ENCODE data around the gene TMEM61.
A peak's percentile ranks its signal among the peaks of the same experiment; 100 is the strongest.

The TMEM61 gene

DNA sequence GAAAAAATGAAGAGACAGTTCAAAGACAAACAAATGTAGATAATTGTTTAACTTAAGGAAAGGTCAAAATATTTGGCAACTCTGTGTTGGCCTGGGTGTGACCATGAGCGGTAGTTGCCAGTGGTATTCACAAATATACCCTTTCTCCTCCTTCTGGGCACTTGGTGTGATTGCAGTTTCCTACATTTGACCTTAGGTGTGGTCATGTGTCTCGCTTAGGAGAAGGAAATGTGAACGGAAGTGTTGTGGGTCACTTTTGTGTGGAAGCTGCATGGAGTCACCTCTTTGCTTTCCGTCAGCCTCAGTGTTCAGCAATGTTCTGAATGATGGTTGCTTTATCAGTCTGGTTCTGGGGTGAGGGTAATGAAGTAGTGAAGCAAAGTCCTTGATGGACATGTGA lies 55.5 kb downstream of the TMEM61 start:
- TF ChIP-seq, protein P1, sequence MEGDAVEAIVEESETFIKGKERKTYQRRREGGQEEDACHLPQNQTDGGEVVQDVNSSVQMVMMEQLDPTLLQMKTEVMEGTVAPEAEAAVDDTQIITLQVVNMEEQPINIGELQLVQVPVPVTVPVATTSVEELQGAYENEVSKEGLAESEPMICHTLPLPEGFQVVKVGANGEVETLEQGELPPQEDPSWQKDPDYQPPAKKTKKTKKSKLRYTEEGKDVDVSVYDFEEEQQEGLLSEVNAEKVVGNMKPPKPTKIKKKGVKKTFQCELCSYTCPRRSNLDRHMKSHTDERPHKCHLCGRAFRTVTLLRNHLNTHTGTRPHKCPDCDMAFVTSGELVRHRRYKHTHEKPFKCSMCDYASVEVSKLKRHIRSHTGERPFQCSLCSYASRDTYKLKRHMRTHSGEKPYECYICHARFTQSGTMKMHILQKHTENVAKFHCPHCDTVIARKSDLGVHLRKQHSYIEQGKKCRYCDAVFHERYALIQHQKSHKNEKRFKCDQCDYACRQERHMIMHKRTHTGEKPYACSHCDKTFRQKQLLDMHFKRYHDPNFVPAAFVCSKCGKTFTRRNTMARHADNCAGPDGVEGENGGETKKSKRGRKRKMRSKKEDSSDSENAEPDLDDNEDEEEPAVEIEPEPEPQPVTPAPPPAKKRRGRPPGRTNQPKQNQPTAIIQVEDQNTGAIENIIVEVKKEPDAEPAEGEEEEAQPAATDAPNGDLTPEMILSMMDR (IDR thresholded peaks at IDR 0.05; ENCODE audit: low read depth, low read length): no peak
- no peak overlapping the region for H3K4me3 ChIP-seq (replicated peaks in 1 of 2; ENCODE audit: low read depth in 2 of 2, low read length in 2 of 2)
- no peak for DNase-seq (ENCODE audit: low read depth in 2 of 2)

DNA sequence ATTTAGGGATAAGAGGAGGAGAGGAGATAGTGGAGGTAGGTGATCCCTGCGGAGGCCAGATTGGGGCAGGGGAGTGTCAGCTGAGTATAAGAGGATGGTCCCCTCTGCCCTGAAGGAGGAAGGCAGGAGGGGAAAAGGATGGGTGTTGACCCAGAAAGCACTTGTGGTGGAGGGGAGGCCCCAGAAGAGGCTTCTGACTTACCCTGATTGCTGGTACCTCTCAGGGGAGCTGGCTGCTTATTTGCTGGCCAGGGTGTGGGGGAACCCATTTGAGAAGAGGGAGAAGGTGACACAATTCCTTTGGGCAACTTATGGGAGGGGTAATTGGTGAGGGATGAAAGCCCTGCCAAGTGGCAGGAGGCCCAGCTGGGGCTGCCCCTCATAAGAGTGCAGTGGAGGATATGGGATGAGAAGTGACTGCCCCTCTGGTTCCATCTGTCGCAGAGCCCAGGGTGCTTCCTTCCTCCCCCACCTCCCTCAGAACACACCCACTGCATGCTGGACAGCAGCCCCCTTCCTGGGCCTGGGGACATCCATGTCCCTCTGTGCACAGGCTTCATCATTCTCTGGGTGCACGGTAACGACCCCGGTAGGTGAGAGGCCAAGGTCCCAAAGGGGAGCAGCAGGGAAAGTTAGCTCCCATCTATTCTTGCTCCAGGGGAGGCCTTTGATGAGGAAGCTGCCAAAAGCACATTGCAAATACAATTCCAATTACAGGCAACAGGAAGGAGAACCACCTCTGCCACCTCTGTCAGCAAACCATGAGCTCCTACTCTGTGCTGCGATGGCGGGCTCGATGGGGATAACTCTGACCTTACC lies 57.5 kb downstream of the TMEM61 start:
- H3K4me3 ChIP-seq (replicated peaks in 1 of 2; ENCODE audit: low read depth in 2 of 2, low read length in 2 of 2): no peak overlapping the region
- no peak for DNase-seq (ENCODE audit: low read depth in 2 of 2)
- TF ChIP-seq, protein P1 (IDR thresholded peaks at IDR 0.05; ENCODE audit: low read depth, low read length): no peak

DNA sequence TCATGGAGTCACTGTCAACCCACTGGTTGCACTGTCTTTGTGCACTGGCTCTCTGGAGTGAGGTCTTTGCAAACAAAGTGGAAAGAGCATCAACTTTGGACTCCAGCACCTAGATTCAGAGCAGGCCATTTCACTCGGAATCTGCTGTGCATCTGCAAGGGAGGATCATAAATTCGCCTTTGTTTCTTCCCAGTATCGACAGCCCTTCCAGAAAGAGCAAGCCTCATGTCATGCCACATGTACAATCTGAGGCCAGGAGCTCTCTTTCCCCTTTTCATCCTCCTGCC lies 58.1 kb downstream of the TMEM61 start:
- no peak for DNase-seq (ENCODE audit: low read depth in 2 of 2)
- TF ChIP-seq, protein P1 (IDR thresholded peaks at IDR 0.05; ENCODE audit: low read depth, low read length): no peak
- H3K4me3 ChIP-seq (replicated peaks in 1 of 2; ENCODE audit: low read depth in 2 of 2, low read length in 2 of 2): no peak overlapping the region

DNA sequence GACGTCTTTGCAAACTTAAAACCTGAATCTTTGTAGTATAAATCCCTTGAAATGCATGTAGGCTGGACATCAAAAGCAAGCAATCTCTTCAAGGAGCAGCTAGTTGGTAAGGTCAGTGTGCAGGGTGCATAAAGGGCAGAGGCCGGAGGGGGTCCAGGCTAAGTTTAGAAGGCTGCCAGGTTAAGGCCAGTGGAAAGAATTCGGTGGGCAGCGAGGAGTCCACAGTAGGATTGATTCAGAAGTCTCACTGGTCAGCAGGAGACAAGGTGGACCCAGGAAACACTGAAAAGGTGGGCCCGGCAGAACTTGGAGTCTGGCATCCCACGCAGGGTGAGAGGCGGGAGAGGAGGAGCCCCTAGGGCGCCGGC lies 58.5 kb downstream of the TMEM61 start:
- no peak for DNase-seq (ENCODE audit: low read depth in 2 of 2)
- H3K4me3 ChIP-seq (replicated peaks in 1 of 2; ENCODE audit: low read depth in 2 of 2, low read length in 2 of 2): peak overlapping the region in 1 of 2 donors; percentile 49
- TF ChIP-seq, protein P1 (IDR thresholded peaks at IDR 0.05; ENCODE audit: low read depth, low read length): no peak

DNA sequence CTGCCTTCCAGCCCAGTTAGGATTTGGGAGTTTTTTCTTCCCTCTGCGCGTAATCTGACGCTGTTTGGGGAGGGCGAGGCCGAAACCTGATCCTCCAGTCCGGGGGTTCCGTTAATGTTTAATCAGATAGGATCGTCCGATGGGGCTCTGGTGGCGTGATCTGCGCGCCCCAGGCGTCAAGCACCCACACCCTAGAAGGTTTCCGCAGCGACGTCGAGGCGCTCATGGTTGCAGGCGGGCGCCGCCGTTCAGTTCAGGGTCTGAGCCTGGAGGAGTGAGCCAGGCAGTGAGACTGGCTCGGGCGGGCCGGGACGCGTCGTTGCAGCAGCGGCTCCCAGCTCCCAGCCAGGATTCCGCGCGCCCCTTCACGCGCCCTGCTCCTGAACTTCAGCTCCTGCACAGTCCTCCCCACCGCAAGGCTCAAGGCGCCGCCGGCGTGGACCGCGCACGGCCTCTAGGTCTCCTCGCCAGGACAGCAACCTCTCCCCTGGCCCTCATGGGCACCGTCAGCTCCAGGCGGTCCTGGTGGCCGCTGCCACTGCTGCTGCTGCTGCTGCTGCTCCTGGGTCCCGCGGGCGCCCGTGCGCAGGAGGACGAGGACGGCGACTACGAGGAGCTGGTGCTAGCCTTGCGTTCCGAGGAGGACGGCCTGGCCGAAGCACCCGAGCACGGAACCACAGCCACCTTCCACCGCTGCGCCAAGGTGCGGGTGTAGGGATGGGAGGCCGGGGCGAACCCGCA lies 59.1 kb downstream of the TMEM61 start, which contains the start of gene PCSK9:
TSS of gene PCSK9 (plus strand) at position 207 of the 741 bp plus-strand sequence. CDS start at position 497, 290 bp downstream.
- TF ChIP-seq, protein P1 (IDR thresholded peaks at IDR 0.05; ENCODE audit: low read depth, low read length): no peak
- DNase-seq (ENCODE audit: low read depth in 2 of 2): peak; percentile 23 to 37
- H3K4me3 ChIP-seq (replicated peaks in 1 of 2; ENCODE audit: low read depth in 2 of 2, low read length in 2 of 2): peak within 1 kb of the TSS; percentile 15 to 49

DNA sequence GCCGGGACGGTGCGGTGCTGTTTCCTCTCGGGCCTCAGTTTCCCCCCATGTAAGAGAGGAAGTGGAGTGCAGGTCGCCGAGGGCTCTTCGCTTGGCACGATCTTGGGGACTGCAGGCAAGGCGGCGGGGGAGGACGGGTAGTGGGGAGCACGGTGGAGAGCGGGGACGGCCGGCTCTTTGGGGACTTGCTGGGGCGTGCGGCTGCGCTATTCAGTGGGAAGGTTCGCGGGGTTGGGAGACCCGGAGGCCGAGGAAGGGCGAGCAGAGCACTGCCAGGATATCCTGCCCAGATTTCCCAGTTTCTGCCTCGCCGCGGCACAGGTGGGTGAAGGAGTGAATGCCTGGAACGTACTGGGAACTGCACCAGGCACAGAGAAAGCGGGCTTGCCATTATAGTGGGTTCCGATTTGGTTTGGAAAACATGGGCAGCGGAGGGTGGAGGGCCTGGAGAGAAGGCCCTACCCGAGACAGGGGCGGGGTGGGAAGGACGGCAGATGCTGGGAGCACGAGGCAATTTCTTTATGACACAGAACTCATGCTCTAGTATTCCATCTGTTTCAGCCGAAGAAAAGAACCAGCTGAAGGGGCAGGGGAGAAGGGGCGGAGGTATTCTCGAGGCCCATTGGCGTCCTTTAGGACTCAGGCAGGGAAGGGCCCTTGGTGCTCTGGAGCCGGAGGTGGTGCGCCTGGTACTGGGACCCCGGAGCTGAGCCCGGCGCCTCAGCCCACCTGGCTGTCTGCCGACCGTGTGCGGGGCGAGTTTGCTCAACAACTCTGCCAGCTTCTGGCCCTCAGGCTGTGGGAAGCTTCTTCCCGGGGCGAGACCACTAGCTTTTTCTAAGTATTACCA lies 59.9 kb downstream of the TMEM61 start:
- TF ChIP-seq, protein P1 (IDR thresholded peaks at IDR 0.05; ENCODE audit: low read depth, low read length): no peak
- peak overlapping the region; percentile 15 to 49 for H3K4me3 ChIP-seq (replicated peaks in 1 of 2; ENCODE audit: low read depth in 2 of 2, low read length in 2 of 2)
- DNase-seq (ENCODE audit: low read depth in 2 of 2): no peak
